ENCODE data around the gene MAD1L1. TPM values are rescaled to one million over a fixed set of nuclear protein-coding genes. Genes with fewer than 3 reads are reported as not detected.

Gene MAD1L1
- total RNA-seq, 4 donors from 2014 or later = 8.0 to 52.7 (median 26.7) TPM

GRCh38 chr7:2110610-2111396 is 121.9 kb downstream of the MAD1L1 start:
- Histone ChIP-seq H3K27me3 (no peaks in the 10 kb centered on the region), H3K27ac (peak overlapping the region in 3 of 4 donors; percentile 11 to 28 (median 15)), H3K9me3 (no peaks in the 10 kb centered on the region), H3K4me3 (peak overlapping the region in 2 of 4 donors; percentile 7 to 18), H3K36me3 (no peaks in the 10 kb centered on the region), H3K4me1 (peaks cover 0 to 13% (median 10%) of the 10 kb centered on the region in 4 donors)
- 71% methylated on average over 34 of the region's 34 CpGs; no CpG with 5 or more reads in 1 of the 2 donors for WGBS, 2 donors (ENCODE audit: low coverage in 1 of 2)
- intact Hi-C loops (cut with DNase I; ENCODE audit: low total_unique reads) = no loop called here
- TF ChIP-seq POLR2AphosphoS5 (IDR thresholded peaks at IDR 0.05) = no peak
- TF ChIP-seq POLR2A (IDR thresholded peaks at IDR 0.05) = no peak
- TF ChIP-seq CTCF (IDR thresholded peaks at IDR 0.05) = no peak
- no peak for TF ChIP-seq EP300 (IDR thresholded peaks at IDR 0.05; ENCODE audit: low read depth)
- no peak for DNase-seq
- in situ Hi-C loops (cut with MboI; ENCODE audit: low pct_ligation_motif_present in 1 of 4, low pct_unique_long_range_greater_than_20kb in 1 of 4, low sequenced_read_pairs in 3 of 4) = no loop called here

- H3K4me1 ChIP-seq = peaks cover 0 to 14% (median 10%) of the 10 kb centered on the region in 4 donors
- in situ Hi-C loops (cut with MboI; ENCODE audit: low pct_ligation_motif_present in 1 of 4, low pct_unique_long_range_greater_than_20kb in 1 of 4, low sequenced_read_pairs in 3 of 4) = no loop called here
- H3K4me3 ChIP-seq = no peak overlapping the region
- peak overlapping the region in 1 of 4 donors; percentile 11 for H3K27ac ChIP-seq
- no peak for DNase-seq
- TF ChIP-seq POLR2AphosphoS5 (IDR thresholded peaks at IDR 0.05) (peak in 1 of 3 donors; percentile 10), EP300 (IDR thresholded peaks at IDR 0.05; ENCODE audit: low read depth) (no peak), POLR2A (IDR thresholded peaks at IDR 0.05) (no peak)
- no peaks in the 10 kb centered on the region for H3K27me3 ChIP-seq
- WGBS, 2 donors (ENCODE audit: low coverage in 1 of 2) = 71 to 100% methylated on average over 1 to 28 of the region's 28 CpGs
- intact Hi-C loops (cut with DNase I; ENCODE audit: low total_unique reads) = no loop called here
- no peaks in the 10 kb centered on the region for H3K9me3 ChIP-seq
- H3K36me3 ChIP-seq = no peaks in the 10 kb centered on the region
These were observed 122.7 kb downstream of the MAD1L1 start for GRCh38 chr7:2109936-2110609.

- H3K4me1 ChIP-seq = peaks cover 0 to 21% (median 17%) of the 10 kb centered on the region in 4 donors
- 78 to 89% methylated on average over 6 to 20 of the region's 20 CpGs for WGBS, 2 donors (ENCODE audit: low coverage in 1 of 2)
- no peaks in the 10 kb centered on the region for H3K27me3 ChIP-seq
- intact Hi-C loops (cut with DNase I; ENCODE audit: low total_unique reads) (no loop called here), in situ Hi-C loops (cut with MboI; ENCODE audit: low pct_ligation_motif_present in 1 of 4, low pct_unique_long_range_greater_than_20kb in 1 of 4, low sequenced_read_pairs in 3 of 4) (no loop called here)
- no peak overlapping the region for H3K27ac ChIP-seq
- H3K4me3 ChIP-seq = no peak overlapping the region
- no peaks in the 10 kb centered on the region for H3K9me3 ChIP-seq
- no peak for TF ChIP-seq POLR2A (IDR thresholded peaks at IDR 0.05)
- no peak for TF ChIP-seq CTCF (IDR thresholded peaks at IDR 0.05)
- no peak for TF ChIP-seq EP300 (IDR thresholded peaks at IDR 0.05; ENCODE audit: low read depth)
- TF ChIP-seq POLR2AphosphoS5 (IDR thresholded peaks at IDR 0.05) = no peak
- H3K36me3 ChIP-seq = no peaks in the 10 kb centered on the region
- no peak for DNase-seq
These were observed 123.4 kb downstream of the MAD1L1 start for GRCh38 chr7:2109251-2109872.

GRCh38 chr7:2108501-2109250 is 124.1 kb downstream of the MAD1L1 start:
- intact Hi-C loops (cut with DNase I; ENCODE audit: low total_unique reads) = no loop called here
- DNase-seq = no peak

More at GRCh38 chr7:2108501-2109250, 124.1 kb downstream of the MAD1L1 start:
- Histone ChIP-seq H3K4me1 (peaks cover 3 to 27% (median 23%) of the 10 kb centered on the region in 4 donors), H3K4me3 (no peak overlapping the region), H3K36me3 (no peaks in the 10 kb centered on the region), H3K27ac (no peak overlapping the region), H3K9me3 (no peaks in the 10 kb centered on the region), H3K27me3 (no peaks in the 10 kb centered on the region)
- WGBS, 2 donors (ENCODE audit: low coverage in 1 of 2) = 85% methylated on average over 23 of the region's 24 CpGs; no CpG with 5 or more reads in 1 of the 2 donors
- in situ Hi-C loops (cut with MboI; ENCODE audit: low pct_ligation_motif_present in 1 of 4, low pct_unique_long_range_greater_than_20kb in 1 of 4, low sequenced_read_pairs in 3 of 4) = no loop called here
- TF ChIP-seq POLR2AphosphoS5 (IDR thresholded peaks at IDR 0.05) (no peak), CTCF (IDR thresholded peaks at IDR 0.05) (no peak), EP300 (IDR thresholded peaks at IDR 0.05; ENCODE audit: low read depth) (no peak), POLR2A (IDR thresholded peaks at IDR 0.05) (no peak)
